A673 (cell line): ENCODE data around the gene RUNX2. TPM values are rescaled to one million over a fixed set of nuclear protein-coding genes. Genes with fewer than 3 reads are reported as not detected.

Source experiments
- BruUV-seq: library from RNA; stranded (reverse); fragments of 400-500 nt; replicated peaks from 2 replicates; lab custom pipeline; 2021; lab: Mats Ljungman, UMichigan
- CTCF ChIA-PET: fragments of 300-600 bp; sonication (Branson Sonifier 250); formaldehyde crosslinking; loops from one replicate; lab custom pipeline; 2022; ENCODE audit warnings: antibody characterized with exemption; lab: Charles Lee
- POLR2A ChIA-PET: fragments of 300-600 bp; sonication (Branson Sonifier 250); formaldehyde crosslinking; loops from one replicate; lab custom pipeline; 2022; ENCODE audit warnings: antibody characterized with exemption; ENCODE audit not compliant: low non-redundant PET; lab: Charles Lee
- DNase-seq: peaks from one replicate; pipeline ENCODE4 v3.0.0-alpha.2; 2015; ENCODE audit warnings: low spot score
- H3K27ac ChIP-seq: fragments of 200-600 bp; sonication (generic); 2 replicates; pipeline ENCODE4 v1.5.1; 2016; ENCODE audit warnings: mixed run types, low read depth, mild to moderate bottlenecking, mixed read lengths, antibody characterized with exemption, low read length; ENCODE audit not compliant: poor library complexity, severe bottlenecking
- H3K27me3 ChIP-seq: fragments of 200-600 bp; sonication (generic); replicated peaks from 2 replicates; pipeline ENCODE4 v1.6.1; 2017; ENCODE audit warnings: mixed run types, low read depth, mild to moderate bottlenecking, mixed read lengths, antibody characterized with exemption, low read length; ENCODE audit not compliant: insufficient read depth, poor library complexity
- H3K36me3 ChIP-seq: fragments of 200-600 bp; sonication (generic); 2 replicates; pipeline ENCODE4 v1.6.1; 2016; ENCODE audit warnings: mixed run types, mild to moderate bottlenecking, mixed read lengths, antibody characterized with exemption, low read length; ENCODE audit not compliant: insufficient read depth, poor library complexity, severe bottlenecking
- H3K4me1 ChIP-seq: fragments of 200-600 bp; sonication (generic); 2 replicates; pipeline ENCODE4 v1.6.1; 2017; ENCODE audit warnings: mixed run types, mild to moderate bottlenecking, mixed read lengths, antibody characterized with exemption, low read length; ENCODE audit not compliant: insufficient read depth, poor library complexity, severe bottlenecking
- H3K4me3 ChIP-seq: fragments of 200-600 bp; sonication (generic); 2 replicates; pipeline ENCODE4 v1.5.1; 2016; ENCODE audit warnings: low read depth, mixed run types, mild to moderate bottlenecking, mixed read lengths, low read length; ENCODE audit not compliant: poor library complexity, severe bottlenecking
- H3K9me3 ChIP-seq: fragments of 200-600 bp; sonication (generic); 2 replicates; pipeline ENCODE4 v1.6.1; 2016; ENCODE audit warnings: mixed run types, low read depth, mild to moderate bottlenecking, mixed read lengths, antibody characterized with exemption, low read length; ENCODE audit not compliant: poor library complexity, severe bottlenecking
- CTCF ChIP-seq: fragments of 300-800, 200-600 bp; sonication (generic); conservative IDR thresholded peaks from 2 replicates; pipeline ENCODE4 v1.5.1; 2017; ENCODE audit warnings: low read depth, mild to moderate bottlenecking, antibody characterized with exemption, low read length, moderate library complexity, mixed read lengths
- EZH2 ChIP-seq: fragments of 200-600 bp; sonication (generic); IDR thresholded peaks from 2 replicates; pipeline ENCODE4 v1.6.1; 2017; ENCODE audit warnings: borderline replicate concordance, low read depth, mild to moderate bottlenecking, mixed read lengths, antibody characterized with exemption, low read length; ENCODE audit not compliant: poor library complexity, severe bottlenecking
- intact Hi-C: fragments of 100-400 bp; cut with micrococcal nuclease; formaldehyde crosslinking; loops from one replicate; pipeline ENCODE4 v1.10.0; 2022; ENCODE audit not compliant: unreplicated experiment
- total RNA-seq: library from RNA; stranded (reverse); gene quantifications from 2 replicates; pipeline ENCODE4 v1.2.3, GENCODE V29; 2021

Gene RUNX2
- total RNA-seq, 1 experiment from 2014 or later = 4.9 TPM

- no peaks in the 10 kb centered on the region for H3K36me3 ChIP-seq
- ChIA-PET CTCF (no interaction called here), POLR2A (no interaction called here)
- DNase-seq = no peak
- BruUV-seq = no TSS peak
- peaks cover 5% of the 10 kb centered on the region for H3K4me1 ChIP-seq
- intact Hi-C loops = no loop called here
- no peak overlapping the region for H3K27ac ChIP-seq
- H3K4me3 ChIP-seq = no peak overlapping the region
- H3K27me3 ChIP-seq = no peaks in the 10 kb centered on the region
- TF ChIP-seq EZH2 = no peak
- no peak for TF ChIP-seq CTCF
- H3K9me3 ChIP-seq = no peaks in the 10 kb centered on the region
Measured at GRCh38 chr6:45630801-45631200, 302.7 kb downstream of the RUNX2 start.

- H3K9me3 ChIP-seq = no peaks in the 10 kb centered on the region
- no peaks in the 10 kb centered on the region for H3K4me1 ChIP-seq
- no peaks in the 10 kb centered on the region for H3K27me3 ChIP-seq
- H3K36me3 ChIP-seq = no peaks in the 10 kb centered on the region
- CTCF ChIA-PET = no interaction called here
- intact Hi-C loops = no loop called here
- no peak for TF ChIP-seq EZH2
- no peak for TF ChIP-seq CTCF
- no peak overlapping the region for H3K27ac ChIP-seq
- POLR2A ChIA-PET = no interaction called here
- BruUV-seq = no TSS peak
- no peak overlapping the region for H3K4me3 ChIP-seq
- DNase-seq = no peak
Measured at GRCh38 chr6:45631396-45631795, 303.3 kb downstream of the RUNX2 start.

GRCh38 chr6:45633272-45633908 is 305.3 kb downstream of the RUNX2 start:
- H3K4me3 ChIP-seq = no peak overlapping the region
- no TSS peak for BruUV-seq
- POLR2A ChIA-PET = no interaction called here
- H3K36me3 ChIP-seq = no peaks in the 10 kb centered on the region
- CTCF ChIA-PET = no interaction called here
- intact Hi-C loops = no loop called here
- no peak for TF ChIP-seq CTCF
- TF ChIP-seq EZH2 = no peak
- H3K4me1 ChIP-seq = no peaks in the 10 kb centered on the region
- no peak for DNase-seq
- H3K27me3 ChIP-seq = no peaks in the 10 kb centered on the region
- no peak overlapping the region for H3K27ac ChIP-seq
- no peaks in the 10 kb centered on the region for H3K9me3 ChIP-seq
